ENCODE measurements around the gene SHISA5. TPM values are rescaled to one million over a fixed set of nuclear protein-coding genes. Genes with fewer than 3 reads are reported as not detected.

SHISA5 gene
- total RNA-seq, 4 donors from 2014 or later, result 78.4 to 145 (median 93.9) TPM

DNA sequence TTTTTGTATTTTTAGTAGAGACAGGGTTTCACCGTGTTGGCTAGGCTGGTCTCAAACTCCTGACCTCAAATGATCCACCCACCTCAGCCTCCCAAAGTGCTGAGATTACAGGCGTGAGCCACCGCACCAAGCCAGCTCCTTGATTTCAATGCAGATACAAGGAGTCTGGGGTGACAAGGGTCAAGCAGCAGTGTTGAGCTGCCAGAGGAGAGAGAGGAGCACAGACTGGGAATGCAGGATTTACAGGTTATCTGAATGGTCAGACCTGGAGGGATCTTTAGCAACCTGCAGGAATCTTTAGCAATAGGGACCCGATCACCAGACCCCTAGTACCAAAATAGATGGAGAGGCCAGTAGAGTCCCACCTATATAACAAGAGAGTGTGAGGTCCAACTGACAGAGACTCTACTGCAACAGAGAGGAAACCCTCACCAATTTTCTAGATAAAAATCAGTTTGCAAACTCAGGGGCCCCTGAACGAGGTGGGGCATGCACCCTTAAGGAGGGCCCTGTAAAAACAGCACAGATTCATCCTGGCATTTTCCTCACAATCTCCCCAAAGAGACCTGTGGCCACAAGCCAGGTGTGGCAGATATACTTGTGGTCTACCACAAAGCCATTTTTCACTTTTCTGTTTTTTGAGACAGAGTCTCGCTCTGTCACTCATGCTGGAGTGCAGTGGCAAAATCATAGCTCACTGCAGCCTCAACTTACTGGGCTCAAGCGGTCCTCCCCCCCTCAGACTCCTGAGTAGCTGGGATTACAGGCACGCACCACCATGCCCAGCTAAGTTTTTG is 10.7 kb upstream of the SHISA5 start:
- 83 to 91% methylated on average over 8 of the region's 8 CpGs for WGBS, 2 donors
- no peaks in the 10 kb centered on the region for H3K9me3 ChIP-seq
- no peaks in the 10 kb centered on the region for H3K27me3 ChIP-seq
- H3K27ac ChIP-seq, result no peak overlapping the region
- DNase-seq (ENCODE audit: low spot score in 2 of 2), result no peak
- TF ChIP-seq POLR2A (IDR thresholded peaks at IDR 0.05) (no peak), EP300 (IDR thresholded peaks at IDR 0.05) (no peak)
- TF ChIP-seq, protein P1, sequence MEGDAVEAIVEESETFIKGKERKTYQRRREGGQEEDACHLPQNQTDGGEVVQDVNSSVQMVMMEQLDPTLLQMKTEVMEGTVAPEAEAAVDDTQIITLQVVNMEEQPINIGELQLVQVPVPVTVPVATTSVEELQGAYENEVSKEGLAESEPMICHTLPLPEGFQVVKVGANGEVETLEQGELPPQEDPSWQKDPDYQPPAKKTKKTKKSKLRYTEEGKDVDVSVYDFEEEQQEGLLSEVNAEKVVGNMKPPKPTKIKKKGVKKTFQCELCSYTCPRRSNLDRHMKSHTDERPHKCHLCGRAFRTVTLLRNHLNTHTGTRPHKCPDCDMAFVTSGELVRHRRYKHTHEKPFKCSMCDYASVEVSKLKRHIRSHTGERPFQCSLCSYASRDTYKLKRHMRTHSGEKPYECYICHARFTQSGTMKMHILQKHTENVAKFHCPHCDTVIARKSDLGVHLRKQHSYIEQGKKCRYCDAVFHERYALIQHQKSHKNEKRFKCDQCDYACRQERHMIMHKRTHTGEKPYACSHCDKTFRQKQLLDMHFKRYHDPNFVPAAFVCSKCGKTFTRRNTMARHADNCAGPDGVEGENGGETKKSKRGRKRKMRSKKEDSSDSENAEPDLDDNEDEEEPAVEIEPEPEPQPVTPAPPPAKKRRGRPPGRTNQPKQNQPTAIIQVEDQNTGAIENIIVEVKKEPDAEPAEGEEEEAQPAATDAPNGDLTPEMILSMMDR (IDR thresholded peaks at IDR 0.05), result no peak
- no peaks in the 10 kb centered on the region for H3K4me1 ChIP-seq
- no peak overlapping the region for H3K4me3 ChIP-seq
- H3K36me3 ChIP-seq, result peaks cover 0 to 14% (median 0%) of the 10 kb centered on the region in 3 donors

DNA sequence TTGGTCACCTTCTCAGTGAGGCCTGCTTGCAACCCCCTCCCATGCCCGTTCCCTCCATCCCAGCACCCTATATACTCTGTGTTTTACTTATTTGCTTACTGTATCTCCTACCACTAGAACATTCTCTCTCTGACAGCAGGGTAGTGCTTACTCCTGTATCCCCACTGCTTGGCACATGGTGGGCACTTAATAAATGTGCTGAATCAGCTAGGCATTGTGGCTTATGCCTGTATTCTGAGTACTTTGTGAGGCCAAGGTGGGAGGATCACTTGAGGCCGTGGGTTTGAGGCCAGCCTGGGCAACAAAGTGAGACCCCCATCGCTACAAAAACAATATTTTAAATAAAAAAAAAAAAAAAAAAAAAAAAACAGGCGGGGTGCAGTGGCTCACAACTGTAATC is 7.6 kb upstream of the SHISA5 start:
- Histone ChIP-seq H3K27ac (no peak overlapping the region), H3K4me1 (no peaks in the 10 kb centered on the region), H3K9me3 (no peaks in the 10 kb centered on the region), H3K4me3 (no peak overlapping the region), H3K36me3 (no peaks in the 10 kb centered on the region), H3K27me3 (no peaks in the 10 kb centered on the region)
- DNase-seq (ENCODE audit: low spot score in 2 of 2), result no peak
- 84 to 86% methylated on average over 4 of the region's 4 CpGs for WGBS, 2 donors
- TF ChIP-seq POLR2A (IDR thresholded peaks at IDR 0.05) (no peak), EP300 (IDR thresholded peaks at IDR 0.05) (no peak)
- TF ChIP-seq, protein P1 (IDR thresholded peaks at IDR 0.05), result no peak

DNA sequence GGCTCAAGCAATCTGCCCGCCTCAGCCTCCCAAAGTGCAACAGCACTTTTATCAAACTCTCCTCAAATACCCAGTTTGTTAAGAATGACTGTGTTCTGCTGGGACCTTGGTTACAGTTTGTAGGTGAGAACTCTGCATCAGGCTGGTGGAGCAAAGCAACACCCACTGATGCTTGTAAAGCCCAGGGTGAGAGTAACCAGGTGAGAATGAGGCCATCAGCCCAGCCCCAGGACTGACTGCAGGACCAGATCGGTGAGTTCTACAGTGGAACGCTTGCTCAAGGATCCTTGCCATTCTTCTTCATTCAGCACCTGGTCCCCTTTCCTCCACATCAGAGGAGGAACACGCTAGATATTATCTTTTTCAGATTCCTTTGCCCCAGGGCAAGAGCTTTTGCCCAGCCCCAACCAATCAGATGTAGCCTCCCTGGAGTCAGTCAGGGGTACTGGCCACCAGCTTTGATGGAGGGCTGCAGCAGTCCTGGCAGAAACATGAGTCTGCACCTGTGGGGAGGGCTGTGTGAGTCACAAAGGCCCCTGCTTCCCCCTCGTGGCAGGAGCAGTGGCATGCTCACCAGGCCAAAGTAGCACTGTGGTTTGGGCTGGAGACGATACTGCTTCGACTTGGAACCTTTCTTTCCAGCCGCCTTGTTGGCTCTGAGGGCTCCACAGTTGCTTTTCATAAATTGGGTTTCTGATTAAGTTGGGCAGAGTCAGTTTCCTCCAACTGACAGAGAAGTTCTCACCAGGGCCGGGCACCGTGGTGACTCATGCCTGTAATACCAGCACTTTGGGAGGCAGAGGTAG is 3.5 kb upstream of the SHISA5 start:
- H3K36me3 ChIP-seq, result no peaks in the 10 kb centered on the region
- peaks cover 0 to 24% (median 14%) of the 10 kb centered on the region in 4 donors for H3K4me1 ChIP-seq
- TF ChIP-seq EP300 (IDR thresholded peaks at IDR 0.05), result no peak
- TF ChIP-seq, protein P1 (IDR thresholded peaks at IDR 0.05), result peak in 2 of 5 experiments; percentile 11 to 49
- TF ChIP-seq POLR2A (IDR thresholded peaks at IDR 0.05), result no peak
- DNase-seq (ENCODE audit: low spot score in 2 of 2), result peak in 1 of 2 donors; percentile 11
- no peak overlapping the region for H3K27ac ChIP-seq
- H3K9me3 ChIP-seq, result no peaks in the 10 kb centered on the region
- no peaks in the 10 kb centered on the region for H3K27me3 ChIP-seq
- no peak overlapping the region for H3K4me3 ChIP-seq
- WGBS, 2 donors, result 48 to 60% methylated on average over 10 of the region's 10 CpGs

DNA sequence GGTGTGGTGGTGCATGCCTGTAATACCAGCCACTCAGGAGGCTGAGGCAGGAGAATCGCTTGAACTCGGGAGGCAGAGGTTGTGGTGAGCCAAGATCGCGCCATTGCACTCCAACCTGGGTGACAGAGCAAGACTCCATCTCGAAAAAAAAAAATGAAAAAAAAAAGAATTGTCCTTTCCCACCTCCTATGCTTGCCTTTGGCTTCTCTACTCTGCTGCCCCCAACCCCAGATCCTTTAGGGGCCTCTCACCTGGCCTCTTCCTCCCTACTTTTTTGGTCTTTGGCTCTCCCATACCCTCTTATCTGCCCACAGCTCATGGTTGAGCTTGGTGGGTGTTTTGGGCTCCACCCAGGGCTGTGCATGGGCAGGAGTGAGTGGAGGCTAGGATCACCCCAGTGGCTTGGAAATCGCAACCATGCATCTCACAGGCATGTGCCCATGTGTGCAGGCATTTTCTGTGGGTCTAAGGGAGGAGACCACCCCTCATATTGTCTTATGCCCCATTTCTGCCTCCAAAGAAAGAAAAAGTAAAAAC is 2.1 kb upstream of the SHISA5 start:
- Histone ChIP-seq H3K27me3 (no peaks in the 10 kb centered on the region), H3K4me3 (no peak overlapping the region), H3K27ac (no peak overlapping the region), H3K9me3 (no peaks in the 10 kb centered on the region), H3K4me1 (peaks cover 0 to 36% (median 20%) of the 10 kb centered on the region in 4 donors), H3K36me3 (peaks cover 0 to 2% (median 0%) of the 10 kb centered on the region in 3 donors)
- DNase-seq (ENCODE audit: low spot score in 2 of 2), result no peak
- no peak for TF ChIP-seq EP300 (IDR thresholded peaks at IDR 0.05)
- TF ChIP-seq, protein P1 (IDR thresholded peaks at IDR 0.05), result no peak
- no peak for TF ChIP-seq POLR2A (IDR thresholded peaks at IDR 0.05)
- WGBS, 2 donors, result 95 to 97% methylated on average over 6 of the region's 6 CpGs

Data from tibial nerve (tissue), 4 donors.